GM12892 (cell line): Measurements from ENCODE around the gene WDFY3.

Source experiments
- POLR2A ChIP-seq: IDR thresholded peaks from 2 replicates; pipeline ENCODE4 v1.6.1; 2011; ENCODE audit warnings: low read depth, low read length, control low read depth
- POLR2AphosphoS5 ChIP-seq: IDR thresholded peaks from 2 replicates; pipeline ENCODE4 v1.6.1; 2011; ENCODE audit warnings: low read depth, low read length, control low read depth
- TAF1 ChIP-seq: IDR thresholded peaks from 2 replicates; pipeline ENCODE4 v1.6.1; 2011; ENCODE audit warnings: low read depth, mild to moderate bottlenecking, control low read depth, low read length, borderline replicate concordance

DNA sequence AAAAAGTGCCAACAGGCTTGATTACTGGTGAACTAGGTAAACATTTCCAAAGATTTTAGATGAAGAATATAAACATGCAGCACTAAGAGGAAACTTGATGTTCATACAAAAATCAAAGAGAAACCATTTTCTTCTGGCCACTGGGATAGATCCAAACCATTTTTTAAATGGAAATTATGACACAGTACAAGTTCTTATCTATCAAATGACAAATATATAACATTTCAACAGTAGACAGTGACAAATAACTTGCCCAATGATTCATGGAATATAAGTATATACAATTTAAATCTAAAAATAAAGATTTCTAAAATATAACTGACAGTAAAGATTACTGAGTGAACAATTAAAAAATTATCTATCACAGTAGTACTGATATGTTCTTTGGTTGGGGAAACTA is 232.5 kb downstream of the WDFY3 start:
- no peak for TF ChIP-seq POLR2AphosphoS5
- TF ChIP-seq POLR2A: no peak
- TF ChIP-seq TAF1: no peak
